Measurements from ENCODE around the gene SLC39A11.
A peak's percentile ranks its signal among the peaks of the same experiment; 100 is the strongest.
"Not testable (repeated sequence)": the region's sequence is repeated elsewhere in the genome, so short reads cannot be mapped to it uniquely, and the experiment has no call there.

Gene SLC39A11, protein sequence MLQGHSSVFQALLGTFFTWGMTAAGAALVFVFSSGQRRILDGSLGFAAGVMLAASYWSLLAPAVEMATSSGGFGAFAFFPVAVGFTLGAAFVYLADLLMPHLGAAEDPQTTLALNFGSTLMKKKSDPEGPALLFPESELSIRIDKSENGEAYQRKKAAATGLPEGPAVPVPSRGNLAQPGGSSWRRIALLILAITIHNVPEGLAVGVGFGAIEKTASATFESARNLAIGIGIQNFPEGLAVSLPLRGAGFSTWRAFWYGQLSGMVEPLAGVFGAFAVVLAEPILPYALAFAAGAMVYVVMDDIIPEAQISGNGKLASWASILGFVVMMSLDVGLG
- total RNA-seq = 9.6 to 14.0 reads per million in 2 experiments

- DNase-seq (ENCODE audit: low read depth) = peak; percentile 81
These were observed at the start of gene SLC39A11 for GRCh38 chr17:73092523-73093135. Gene SLC39A11 (minus strand): TSS chr17:73092688. CDS start chr17:73088764, 3,924 bp downstream.

- no peak for DNase-seq (ENCODE audit: low read depth)
These were observed 48.9 kb upstream of the SLC39A11 start for GRCh38 chr17:73141411-73141810.

GRCh38 chr17:73140566-73140965 lies 48.1 kb upstream of the SLC39A11 start:
- DNase-seq (ENCODE audit: low read depth) = no peak

GRCh38 chr17:73139296-73139695 lies 46.8 kb upstream of the SLC39A11 start:
- no peak for DNase-seq (ENCODE audit: low read depth)

DNA sequence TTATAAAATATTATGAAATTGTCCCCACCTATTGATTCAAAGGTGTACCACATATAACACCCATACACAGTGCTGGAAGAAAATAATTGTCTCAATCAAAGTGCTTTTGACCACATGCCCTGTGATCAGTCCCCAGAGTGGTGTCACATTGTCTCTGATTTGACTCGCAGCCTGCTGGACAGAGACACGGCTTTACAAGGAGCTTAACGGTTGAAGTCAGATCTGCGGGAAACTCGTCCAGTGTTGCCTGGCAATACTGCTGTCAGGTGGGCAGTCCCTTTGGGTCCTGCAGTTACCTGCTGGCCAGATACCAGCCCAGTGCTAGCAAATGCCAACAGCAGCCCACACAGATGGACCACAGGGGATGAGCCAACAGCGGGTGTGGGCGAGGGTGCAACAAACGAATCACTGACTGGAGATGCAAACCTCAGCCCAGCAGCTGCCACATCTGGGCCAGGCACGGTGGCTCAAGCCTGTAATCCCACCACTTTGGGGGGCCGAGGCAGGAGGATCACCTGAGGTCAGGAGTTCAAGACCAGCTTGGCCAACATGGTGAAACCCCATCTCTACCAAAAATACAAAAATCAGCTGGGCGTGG lies 46.2 kb upstream of the SLC39A11 start:
- no peak for DNase-seq (ENCODE audit: low read depth)

- no peak for DNase-seq (ENCODE audit: low read depth)
These were observed 44.9 kb upstream of the SLC39A11 start for GRCh38 chr17:73137376-73137775.

DNA sequence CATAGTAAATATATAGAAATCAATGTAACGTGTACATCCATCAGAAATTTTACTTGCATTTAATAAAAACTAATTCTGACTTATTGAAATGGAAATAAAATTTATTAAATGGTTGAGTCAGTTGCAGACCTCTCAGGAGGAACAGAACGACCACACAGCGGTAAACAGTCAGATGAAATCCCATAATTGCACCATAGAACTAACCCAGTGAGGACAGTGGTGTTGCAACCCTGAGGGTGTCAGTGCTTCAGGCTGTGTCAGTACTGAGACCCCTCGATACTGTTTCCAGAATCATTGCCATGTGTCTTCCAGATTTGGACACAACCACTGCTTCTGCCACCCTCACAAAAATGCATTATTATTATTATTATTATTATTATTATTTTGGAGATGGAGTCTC lies 43.3 kb upstream of the SLC39A11 start:
- DNase-seq (ENCODE audit: low read depth) = no peak

DNA sequence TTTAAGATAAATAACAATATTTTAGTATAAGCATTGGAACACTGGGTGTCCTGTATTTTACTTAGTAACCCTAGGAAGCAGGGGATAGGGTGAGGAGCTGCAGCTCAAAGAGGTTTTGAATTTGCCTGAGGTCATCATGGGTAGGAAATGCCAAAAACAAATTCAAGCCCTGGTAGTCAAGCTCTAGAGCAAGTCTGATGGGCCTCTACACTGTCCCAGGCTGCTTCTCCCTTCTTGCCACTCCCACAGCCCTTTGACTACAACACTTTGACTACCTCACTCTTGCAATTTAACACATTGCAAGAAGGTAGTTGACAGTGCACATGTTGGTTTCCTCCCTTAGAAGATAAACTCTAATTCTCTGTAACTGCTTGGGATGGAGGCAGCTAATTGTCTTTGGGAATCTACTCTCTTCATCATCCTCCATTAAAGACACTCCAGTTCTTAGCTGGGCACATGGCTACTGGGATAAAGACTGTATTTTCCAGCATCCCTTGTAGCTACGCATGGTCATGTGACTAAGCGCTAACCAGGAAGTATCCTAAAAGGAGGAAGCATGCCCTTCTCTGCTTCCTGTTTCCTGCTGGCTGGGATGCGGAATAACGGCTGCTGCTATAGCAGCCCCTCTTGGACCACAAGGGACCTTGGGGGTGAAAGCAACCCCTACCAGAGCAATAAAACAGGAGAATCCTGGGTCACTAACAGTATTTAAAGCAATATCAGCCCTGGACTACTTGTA lies 41.6 kb upstream of the SLC39A11 start:
- no peak for DNase-seq (ENCODE audit: low read depth)

GRCh38 chr17:73132085-73132492 lies 39.6 kb upstream of the SLC39A11 start:
- DNase-seq (ENCODE audit: low read depth) = no peak

GRCh38 chr17:73131439-73131838 lies 39.0 kb upstream of the SLC39A11 start:
- DNase-seq (ENCODE audit: low read depth) = not testable (repeated sequence)

DNA sequence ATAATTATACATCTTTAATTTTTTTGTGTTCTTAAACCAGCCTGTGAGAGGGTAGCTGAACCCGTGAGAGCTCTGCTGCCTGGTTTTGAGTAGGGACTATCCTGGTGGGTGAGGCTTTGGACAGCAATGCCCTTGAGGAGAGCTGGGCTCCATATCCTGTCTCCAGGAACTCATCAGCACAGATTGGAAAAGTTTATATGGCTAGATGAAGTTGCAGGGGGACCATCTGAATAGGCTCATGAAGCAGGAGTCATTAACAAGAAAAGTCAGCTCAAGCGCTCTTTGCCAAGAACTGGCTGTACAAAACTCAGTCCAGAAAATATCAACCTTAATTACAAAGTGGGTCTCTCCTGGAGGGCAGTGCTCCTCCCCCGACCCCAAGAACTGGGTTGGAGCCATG lies 38.5 kb upstream of the SLC39A11 start:
- DNase-seq (ENCODE audit: low read depth) = no peak

DNA sequence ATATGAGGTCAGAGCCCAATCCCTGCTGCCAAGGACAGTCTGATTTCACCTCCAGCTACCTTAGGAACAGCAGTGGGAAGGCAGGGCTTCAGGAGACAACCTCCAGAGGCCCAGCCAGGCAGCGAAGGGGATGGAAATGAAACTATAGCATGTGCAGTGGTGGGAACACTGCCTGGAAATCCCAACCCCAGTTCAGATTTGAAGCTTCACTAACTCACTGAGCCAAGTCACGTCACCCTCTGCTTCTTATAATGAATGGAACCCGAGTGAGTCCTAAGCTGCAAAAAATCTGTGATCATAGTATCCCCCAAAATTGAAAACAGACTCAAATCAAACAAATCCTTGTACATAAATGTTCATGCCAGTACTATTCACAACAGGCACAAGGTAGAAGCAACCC lies 36.0 kb upstream of the SLC39A11 start:
- DNase-seq (ENCODE audit: low read depth) = no peak

DNA sequence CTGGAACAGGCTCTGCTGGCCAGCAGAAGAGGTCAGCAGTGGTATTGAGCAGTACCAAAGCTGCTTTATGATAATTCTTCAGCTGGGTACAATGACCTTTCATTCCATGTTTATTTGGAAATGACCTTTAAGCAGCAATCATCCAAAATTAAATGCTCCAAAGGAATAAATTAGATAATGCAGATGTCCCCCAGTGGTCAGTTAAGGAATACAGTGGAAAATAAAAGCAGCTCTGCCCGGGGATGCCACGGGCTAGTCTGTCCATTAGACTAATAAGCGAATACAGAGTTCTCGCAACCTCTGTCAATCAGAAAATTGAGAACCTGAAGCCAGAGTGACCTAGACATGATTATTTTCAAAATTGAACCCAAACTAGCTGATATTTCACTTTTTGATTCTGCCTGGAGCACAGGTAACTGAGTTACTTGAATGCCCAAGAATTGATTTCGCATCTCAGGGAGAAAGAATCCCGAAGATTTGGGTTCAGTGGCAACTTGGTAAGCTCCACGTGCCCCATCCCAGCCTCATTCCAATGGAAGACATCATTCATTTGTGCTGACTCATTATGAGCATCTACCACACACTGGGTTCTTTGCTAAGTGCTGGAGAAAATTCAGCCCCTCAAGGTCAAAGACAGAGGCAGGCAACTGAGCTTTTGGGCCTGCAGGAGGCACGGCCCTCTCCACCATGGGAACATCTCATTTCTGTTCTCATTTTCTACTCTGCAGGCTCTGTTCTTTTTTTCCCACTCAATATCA lies 34.4 kb upstream of the SLC39A11 start:
- DNase-seq (ENCODE audit: low read depth) = no peak

DNA sequence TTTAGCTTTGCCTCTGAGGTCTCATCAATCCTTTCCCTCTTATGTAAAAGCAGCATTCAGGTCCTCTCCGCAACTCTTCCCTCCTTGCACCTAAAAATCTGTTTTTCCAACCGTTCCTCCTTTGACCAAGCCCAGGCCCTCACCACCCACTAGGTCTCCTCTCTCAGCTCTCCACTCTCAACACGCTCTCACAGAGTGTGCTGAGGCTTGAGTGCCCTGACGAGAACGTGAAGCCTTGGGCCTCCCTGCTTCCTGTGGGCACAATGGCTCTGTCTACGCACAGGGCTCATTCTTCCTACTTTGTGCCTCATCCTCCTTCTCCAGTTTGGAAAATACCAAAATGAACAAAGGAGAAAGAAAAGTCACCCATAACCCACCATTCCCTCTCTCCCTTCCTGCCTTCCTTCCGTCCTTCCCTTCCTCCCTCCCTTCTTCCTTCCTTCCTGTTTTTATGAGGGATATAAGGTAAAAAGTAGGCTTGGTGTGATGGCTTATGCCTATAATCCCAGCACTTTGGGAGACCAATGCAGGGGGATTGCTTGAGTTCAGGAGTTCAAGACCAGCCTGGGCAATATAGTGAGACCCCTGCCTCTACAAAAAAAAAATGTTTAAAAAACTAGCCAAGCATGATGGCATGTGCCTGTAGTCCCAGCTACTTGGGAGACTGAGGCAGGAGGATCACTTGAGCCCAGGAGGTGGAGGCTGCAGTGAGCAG lies 31.3 kb upstream of the SLC39A11 start:
- DNase-seq (ENCODE audit: low read depth) = no peak

GRCh38 chr17:73122953-73123605 lies 30.6 kb upstream of the SLC39A11 start:
- DNase-seq (ENCODE audit: low read depth) = no peak

- DNase-seq (ENCODE audit: low read depth) = no peak
These were observed 29.0 kb upstream of the SLC39A11 start for GRCh38 chr17:73121506-73121905.

- no peak for DNase-seq (ENCODE audit: low read depth)
These were observed 27.1 kb upstream of the SLC39A11 start for GRCh38 chr17:73119631-73120030.

DNA sequence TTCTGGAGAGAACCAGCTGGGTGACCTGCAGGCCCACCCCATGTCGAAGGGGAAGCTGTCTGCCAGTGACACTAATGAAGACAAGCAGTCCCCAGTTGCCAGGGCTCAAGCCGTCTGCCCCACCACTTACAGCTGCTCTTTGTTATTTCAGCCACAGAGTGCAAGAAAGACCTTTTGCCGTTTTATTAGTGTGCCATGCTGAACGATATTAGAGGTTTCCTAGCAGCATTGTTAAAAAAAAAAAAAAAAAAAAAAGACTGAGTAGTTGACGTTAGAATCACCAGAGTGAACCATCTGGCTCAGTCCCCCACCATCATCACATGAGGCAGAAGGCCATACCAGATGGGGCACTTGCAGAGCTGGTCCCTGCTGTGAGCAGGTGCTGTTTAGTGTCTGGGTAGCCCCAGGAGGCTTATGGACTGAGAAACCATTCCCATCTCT lies 26.5 kb upstream of the SLC39A11 start:
- DNase-seq (ENCODE audit: low read depth) = no peak

DNA sequence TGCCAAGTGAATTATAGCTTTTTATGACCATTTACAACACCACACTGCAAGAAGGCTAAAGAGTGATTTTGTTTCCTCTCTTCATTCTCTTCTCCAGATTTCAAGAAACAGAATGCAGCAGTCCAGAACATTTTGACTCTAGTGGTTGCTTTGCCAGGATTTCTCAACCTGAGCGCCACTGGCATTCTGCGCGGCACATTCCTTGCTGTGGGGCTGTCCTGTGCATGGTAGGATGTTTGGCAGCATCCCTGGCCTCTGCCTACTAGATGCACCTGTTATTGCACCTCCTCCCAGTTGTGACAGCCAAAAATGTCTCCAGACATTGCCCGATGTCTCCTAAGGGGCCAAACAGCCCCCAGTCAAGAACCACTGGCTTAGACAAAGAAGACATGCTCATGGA lies 25.7 kb upstream of the SLC39A11 start:
- no peak for DNase-seq (ENCODE audit: low read depth)

- no peak for DNase-seq (ENCODE audit: low read depth)
These were observed 19.8 kb upstream of the SLC39A11 start for GRCh38 chr17:73112246-73112645.

DNA sequence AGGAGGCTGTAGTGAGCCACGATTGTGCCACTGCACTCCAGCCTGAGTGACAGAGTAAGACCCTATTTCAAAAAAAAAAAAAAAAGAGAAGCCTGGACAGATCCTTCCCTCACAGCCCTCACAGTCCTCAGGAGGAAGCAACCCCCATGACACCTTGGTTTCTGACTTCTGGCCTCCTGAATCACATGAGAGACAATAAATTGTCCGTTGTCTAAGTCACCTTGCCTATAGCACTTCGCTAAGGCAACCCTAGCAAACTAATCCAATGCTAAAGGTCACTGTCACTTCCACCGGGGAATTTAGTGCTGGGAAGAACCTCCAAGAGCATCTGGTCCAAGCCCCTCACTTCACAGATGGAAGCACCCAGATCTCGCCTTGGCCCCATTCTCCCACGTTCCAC lies 18.9 kb upstream of the SLC39A11 start:
- DNase-seq (ENCODE audit: low read depth) = no peak

Measured in T follicular helper cell (primary cell).